Measurements from ENCODE around the gene TNS3.

Gene TNS3

DNA sequence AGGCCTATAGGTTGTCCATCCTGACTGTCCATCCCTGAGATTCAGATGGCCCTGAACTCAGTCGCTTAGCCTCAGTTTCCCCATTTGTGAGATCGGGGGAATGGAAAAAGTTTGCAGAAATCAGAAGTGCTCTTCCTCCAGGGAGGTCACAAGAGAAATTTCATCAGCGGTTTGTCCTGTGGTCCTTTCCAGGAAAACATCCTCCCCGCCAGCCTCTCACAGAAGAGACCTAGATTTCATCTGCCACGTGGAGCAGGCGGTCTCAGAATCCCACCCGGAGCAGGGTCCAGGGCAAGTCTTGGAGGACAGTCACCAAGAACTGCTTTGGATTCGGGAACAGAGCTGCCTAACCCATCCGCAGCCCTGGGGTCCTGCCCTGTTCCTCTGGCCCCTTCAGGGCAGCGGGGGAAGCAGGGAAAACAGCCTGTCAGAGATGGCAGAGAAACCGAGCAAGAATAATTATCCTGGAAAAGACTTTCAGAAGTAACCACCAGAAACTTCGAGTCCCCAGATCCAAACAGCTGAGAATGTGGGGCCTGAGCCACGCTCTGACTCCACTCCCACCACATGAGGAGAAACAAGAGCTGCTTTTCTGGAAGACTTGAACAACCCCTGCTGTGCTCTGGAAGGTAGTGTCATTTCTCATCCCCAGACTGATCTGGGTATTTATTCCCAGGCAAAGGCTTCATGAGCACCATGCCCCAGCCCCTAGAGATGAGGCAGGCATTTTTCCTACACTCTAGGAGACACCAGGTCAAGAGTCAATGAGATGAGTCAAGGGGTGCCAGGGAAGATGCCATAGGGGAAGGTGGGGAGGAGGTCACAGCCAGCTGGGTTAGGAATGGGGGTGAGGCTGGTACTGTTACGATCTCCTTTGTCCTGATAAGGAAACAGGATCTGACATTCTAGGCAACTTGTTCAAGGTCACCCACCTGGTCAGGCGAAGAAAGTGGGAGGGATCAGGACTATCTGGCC lies 1.1 kb upstream of the TNS3 start:
- DNase-seq (ENCODE audit: extremely low read depth in 1 of 2, low read depth in 1 of 2): no peak

DNA sequence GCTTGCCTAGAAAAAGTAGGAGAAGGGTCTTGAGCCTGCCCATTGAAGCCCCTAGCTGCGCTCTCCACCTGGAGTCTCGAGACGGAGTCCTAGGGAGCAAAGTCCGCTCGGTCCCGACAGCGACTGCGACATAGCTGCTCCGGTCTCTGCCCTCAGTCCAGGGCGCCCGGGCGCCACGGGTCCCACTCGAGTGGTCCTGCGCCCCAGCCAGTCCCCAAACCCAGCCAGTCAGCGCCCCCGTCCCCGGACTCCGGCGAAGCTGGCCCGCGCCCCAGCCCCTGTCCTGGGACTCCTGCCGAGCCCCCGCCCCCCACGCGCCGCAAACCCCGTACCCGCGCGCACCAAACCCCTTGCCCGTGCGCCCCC lies 490 bp downstream of the TNS3 start:
- no peak for DNase-seq (ENCODE audit: extremely low read depth in 1 of 2, low read depth in 1 of 2)

DNA sequence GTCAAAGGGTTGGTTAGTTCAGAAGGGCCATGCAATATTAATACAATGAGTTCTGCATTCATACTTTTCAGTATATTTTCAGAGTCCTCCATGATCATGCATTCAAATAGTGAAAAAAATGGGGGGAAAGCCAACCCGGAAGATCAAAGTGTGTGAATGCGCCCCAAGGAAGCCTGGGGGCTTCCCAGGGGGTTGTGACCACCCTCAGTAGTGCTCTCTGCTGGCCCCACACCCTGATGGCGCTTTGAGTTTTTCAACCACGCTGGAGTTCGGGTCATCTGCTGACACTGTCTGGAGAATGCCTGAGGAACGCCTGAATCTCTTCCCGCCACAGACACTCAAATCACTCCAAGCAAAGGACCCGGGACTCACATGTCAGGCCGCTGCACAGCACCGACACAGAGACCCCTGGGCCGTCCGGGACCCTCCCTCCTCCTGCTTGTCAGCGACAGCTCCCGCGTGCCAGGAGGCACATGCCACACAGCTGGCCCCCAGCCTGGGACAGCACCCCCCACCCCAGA lies 1.0 kb downstream of the TNS3 start:
- DNase-seq (ENCODE audit: extremely low read depth in 1 of 2, low read depth in 1 of 2): no peak

DNA sequence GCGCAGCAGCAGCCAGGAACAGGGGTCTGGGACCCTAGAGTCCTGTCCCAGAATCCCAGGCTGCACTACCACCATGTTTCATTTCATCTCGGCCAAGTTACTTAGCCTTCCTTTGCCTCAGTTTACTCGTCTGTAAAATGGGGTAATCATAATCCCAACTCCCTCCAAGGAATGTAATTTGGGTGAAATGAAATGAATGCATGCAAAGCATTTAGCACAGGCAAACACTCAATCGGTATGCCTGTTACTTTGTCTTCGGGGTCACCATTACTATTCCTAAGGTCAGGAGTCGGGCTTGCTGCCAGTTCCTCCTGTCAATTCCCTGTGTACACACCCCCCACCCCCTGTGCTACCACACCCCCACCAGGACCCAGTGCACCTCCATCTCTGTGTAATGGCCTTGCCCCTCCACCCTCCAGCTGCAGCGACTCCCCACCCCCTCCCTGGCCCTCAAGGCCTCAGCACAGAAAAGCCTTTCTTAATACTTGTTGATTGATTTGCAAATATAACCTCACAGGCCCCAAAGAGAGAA lies 1.7 kb downstream of the TNS3 start:
- no peak for DNase-seq (ENCODE audit: extremely low read depth in 1 of 2, low read depth in 1 of 2)

DNA sequence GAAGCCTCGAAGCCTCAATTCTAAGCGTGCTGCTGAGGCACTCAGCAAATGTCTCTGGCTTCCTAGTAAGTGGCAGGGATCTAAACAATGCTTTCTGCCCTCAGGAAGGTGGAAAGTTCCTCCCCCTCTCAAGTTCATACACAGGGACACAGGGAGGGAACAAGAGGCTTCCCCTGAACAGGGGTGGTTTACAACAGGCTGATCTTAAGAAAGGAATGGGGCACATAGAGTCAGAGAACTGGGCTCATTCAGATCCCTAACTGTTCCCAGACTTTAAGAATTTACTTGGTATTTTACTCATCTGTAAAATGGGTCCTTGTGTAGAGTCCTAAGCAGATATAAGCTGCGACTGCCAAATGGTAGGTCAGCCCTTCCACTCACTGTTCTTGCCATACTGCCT lies 2.5 kb downstream of the TNS3 start:
- DNase-seq (ENCODE audit: extremely low read depth in 1 of 2, low read depth in 1 of 2): no peak

DNA sequence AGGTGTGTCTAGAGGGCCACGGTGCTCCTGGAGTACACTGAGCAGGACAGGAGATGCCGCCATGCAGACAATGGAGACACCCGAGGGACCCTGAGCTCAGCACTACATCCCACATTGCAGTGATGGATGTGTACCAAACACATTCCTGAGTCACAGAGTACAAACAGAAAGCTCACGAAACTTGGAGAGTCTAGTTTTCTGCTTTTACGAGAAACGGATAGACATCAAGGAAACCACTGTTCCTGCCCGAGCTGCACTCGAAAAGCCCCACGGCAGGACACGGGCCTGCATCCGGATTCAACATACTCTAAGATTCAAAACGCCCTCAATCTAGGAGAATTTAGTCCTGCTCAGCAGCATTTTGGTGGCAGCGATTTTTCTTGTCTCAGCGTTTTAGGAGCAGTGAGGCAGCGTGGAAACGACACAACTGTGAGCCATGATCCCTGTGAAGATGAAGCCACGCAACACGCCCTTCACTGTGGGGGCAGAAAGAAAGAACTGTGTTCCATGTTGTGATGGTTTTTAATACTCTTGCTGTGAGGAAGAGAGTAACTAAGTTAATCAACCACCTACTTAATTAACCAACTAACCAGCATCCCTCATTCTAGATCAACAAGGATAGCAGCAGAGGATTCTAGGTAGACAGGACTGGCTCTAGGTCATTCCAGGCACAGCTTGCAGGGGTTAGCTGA lies 3.2 kb downstream of the TNS3 start:
- no peak for DNase-seq (ENCODE audit: extremely low read depth in 1 of 2, low read depth in 1 of 2)

DNA sequence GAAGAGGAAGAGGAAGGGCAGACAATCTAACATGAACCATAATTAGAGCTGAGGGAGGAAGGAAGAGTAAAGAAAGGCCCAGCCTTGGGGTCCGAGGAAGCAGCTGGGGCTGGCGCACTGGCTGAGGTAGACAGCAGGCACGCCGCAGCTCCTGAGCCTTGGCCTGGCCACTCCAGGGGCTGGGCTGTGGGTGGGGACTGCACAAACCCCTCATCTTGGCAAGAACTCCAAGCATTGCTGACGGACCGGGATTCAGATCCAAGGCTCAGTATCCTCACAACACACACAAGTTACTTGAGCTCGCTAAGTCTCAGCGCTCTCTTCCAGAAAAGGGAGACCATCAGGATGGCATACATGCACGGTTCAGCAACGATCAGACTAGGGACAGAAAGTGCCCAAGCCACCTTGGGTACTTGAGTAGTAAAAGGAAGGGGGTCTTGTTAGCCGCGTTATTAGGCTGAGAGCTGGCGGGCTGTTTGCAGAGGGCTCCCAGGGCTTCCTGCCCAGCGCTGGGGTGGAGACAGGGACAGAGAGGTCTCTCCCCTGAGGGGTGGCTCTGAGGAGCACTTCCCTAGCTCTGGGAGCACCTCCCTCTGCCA lies 4.5 kb downstream of the TNS3 start:
- DNase-seq (ENCODE audit: extremely low read depth in 1 of 2, low read depth in 1 of 2): no peak

DNA sequence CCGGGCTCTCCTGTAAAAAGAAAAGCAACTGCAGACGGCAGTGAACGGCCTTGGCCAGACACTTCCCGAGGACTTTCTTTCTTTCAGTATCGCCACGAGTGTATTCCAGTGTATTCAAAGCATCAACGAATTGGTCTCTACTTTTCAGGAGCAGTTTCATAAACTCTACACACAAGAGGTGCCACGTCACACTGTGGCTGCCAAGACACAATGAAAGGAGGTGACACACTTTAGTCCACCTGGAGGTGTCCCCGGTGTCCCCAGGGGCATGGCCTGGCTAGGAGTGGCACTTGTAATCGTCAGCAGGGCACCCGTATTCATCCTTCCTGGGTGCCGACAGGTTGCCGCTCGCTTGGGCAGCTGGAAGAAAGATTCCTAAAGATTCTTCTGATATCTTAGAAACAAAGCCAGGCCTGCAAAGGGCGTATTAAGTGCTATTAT lies 5.0 kb downstream of the TNS3 start:
- DNase-seq (ENCODE audit: extremely low read depth in 1 of 2, low read depth in 1 of 2): no peak

DNA sequence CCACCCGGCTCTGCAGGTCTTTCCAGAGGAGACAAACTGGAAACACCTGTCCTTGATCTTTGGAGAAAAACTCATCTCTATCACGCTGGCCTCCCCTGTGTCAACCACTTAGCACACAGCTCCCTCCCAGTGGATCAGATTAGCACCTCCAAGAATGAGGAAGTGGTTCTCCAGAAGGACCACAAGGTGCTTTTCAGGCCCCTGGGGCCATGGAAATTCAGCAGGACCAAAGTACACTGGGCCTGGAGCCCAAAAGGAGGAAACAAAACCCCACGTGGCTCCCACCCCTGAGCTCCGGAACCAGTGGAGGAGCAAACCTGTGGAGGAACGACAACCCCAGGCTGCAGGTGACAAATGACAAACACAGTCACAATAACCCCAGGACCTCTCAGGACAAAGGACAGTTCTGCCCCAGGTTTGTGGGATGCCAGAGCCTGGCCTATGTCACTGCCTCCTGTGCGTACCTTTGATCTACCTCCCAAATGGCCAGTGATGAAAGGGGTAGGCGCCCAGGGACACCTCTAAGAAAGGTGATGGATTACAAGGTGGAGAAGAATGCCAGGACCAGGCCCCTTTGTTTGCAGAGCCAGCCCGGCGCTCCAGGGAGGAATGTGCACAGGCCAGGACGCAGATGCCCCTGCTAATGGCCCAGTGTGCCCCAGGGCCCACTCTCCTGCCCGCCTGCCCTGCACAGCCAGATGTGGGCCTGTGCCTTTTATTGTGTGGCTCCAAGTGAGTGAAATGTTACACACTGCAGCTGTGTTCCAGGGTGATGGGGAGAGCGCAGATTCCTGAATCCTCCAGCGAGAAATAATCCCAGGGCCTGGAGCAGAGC lies 5.7 kb downstream of the TNS3 start:
- DNase-seq (ENCODE audit: extremely low read depth in 1 of 2, low read depth in 1 of 2): no peak

DNA sequence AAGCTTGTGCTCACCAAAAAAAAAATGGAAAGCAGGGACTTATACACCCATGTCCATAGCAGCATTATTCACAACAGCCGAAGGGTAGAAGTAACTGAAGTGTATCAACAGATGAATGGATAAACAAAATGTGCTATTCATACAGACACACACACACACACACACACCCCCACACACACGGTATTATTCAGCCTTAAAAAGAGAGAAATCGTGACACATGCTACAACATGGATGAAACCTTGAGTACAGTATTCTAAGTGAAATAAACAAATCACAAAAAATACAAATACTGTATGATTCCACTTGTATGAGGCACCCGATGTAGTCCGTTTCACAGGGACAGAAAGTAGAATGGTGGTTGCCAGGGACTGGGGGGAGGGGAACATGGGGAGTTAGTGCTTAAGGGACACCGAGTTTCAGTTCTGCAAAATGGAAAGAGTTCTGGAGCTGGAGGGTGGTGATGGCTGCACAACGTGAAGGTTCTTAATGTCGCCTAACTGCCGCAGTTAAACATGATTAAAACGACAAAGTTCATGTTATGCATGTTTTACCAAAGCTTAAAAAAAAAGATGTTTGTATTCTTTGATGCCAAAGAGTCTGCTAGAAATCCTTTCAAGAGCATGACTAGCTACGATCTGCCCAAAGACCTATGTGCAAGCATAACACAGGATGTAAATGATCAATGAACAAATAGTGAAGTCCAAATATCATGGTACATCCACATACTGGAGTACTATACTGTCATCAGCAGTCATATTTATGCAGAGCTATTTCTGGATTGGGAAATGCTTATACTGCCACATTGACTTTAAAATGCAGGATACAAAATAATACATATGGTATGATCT lies 7.2 kb downstream of the TNS3 start:
- no peak for DNase-seq (ENCODE audit: extremely low read depth in 1 of 2, low read depth in 1 of 2)

DNA sequence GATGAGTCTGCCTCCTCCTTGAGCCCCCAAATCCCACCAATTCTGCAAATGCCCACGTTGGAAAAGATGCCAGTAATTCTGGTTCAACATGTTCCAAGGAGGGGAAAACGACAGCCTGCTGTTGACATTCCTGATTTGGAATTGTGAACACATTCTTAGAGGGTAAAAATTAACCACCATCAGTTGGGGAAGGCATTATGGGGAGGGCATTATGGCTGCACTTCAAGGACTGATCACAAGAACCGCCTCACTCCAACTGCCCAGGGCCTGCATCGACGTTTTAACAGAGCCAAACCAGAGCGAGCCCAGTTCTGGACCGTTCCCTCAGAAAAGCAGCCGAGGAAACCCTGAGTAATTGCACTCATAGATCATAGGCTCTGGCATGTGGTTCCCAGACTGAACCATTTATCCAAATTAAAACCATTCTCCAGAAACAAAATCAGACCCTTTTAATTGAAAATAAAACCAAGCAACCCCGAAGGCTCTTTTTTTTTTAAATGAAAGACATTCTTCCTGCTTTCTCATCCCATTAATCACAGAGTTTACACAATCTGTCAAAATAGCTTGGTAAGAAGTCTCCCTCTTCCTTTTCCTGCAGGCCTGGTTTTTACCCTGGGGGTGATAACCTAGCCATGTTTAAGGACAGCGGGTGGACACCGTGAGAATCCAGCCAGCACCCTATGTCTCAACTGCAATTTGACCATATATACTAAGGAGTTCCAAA lies 8.0 kb downstream of the TNS3 start:
- no peak for DNase-seq (ENCODE audit: extremely low read depth in 1 of 2, low read depth in 1 of 2)

DNA sequence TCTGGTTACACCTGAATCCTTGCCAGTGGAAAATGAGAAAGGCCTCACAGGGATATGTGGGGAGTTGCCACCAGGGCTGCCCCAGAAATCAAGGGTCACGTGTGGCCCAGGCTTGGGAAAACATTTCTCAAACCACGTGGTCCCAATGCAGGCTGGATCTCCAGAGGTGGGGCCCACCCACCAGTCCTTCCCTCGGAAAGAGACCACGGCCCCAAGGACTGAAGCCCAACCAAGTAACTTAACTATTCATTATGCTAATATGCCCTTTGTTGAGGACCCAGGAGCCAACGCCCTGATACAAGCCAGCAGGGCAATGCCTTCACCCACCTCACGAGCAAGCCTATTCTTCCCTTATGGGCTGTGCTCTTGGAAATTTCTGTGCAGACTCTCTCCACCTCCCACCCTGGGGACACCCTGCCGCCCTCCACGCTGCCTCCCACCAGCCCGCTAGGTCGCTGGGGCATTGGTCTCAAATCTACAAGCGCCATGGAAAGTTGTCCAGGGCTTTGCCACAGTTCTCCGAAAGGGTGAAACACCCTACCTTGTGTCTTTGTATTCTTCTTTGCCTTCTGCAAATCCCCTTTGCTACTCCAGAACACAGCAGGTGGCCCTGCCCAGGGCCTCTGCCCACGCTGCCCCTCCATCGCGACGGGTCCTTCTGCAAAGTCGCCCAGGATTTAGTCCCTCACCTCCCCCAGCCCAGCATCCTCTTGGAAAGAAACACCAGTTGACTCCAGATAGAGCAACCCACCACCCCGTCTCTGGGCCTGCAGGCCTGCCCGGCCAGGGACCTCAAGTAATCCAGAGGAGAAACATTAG lies 8.8 kb downstream of the TNS3 start:
- no peak for DNase-seq (ENCODE audit: extremely low read depth in 1 of 2, low read depth in 1 of 2)

DNA sequence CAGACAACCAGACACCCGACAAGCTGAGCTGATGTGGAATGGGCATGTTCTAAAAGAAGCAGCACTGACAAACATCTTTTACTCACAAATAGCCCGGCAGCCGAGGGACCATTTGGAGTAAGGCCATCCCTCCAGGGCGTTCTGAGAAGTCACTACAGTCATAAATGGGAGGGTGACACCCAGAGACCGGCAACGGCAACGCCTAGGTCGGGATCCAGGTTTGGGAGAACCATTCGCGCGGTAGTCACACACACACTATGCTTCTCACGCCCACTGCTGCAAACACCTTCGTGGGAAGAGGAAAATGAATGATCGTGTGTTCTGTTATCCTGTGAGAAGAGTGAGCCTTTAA lies 9.8 kb downstream of the TNS3 start:
- DNase-seq (ENCODE audit: extremely low read depth in 1 of 2, low read depth in 1 of 2): no peak

DNA sequence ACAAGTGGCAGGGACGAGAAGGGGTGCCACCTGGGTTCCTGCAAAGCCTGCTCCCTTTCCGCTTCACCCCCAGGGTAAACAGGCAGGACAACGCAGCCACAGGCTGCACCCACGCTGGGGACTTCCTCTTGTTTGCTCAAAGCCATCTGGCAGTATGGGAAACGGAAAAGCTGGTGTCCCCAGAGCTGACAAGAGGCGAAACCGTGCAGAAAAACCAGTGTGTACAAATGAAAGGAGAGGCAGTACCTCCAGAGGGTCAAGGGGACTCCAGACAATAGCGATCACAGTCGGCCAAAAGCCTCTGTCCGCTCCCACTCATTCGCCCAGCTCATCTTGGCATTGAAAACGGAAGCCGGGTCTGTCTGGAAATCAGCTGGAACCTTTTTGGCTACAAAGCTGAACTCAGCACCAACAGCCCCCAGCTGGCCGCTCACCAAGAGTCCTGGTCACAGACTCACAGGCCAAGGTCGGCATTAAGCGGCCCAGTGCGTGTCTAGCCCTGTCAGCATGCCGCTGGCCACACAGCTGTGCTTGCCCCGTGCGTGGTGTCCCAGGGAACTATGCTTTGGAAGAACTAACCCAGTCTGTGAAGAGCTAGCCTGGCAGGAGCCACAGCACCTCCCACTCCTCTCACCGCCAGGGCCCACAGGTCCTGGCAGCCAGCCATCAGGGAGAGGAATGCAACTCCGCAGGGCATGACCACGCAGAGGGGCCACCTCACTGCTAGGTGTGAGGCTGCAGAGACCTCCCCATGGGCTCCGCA lies 10.4 kb downstream of the TNS3 start:
- DNase-seq (ENCODE audit: extremely low read depth in 1 of 2, low read depth in 1 of 2): no peak

DNA sequence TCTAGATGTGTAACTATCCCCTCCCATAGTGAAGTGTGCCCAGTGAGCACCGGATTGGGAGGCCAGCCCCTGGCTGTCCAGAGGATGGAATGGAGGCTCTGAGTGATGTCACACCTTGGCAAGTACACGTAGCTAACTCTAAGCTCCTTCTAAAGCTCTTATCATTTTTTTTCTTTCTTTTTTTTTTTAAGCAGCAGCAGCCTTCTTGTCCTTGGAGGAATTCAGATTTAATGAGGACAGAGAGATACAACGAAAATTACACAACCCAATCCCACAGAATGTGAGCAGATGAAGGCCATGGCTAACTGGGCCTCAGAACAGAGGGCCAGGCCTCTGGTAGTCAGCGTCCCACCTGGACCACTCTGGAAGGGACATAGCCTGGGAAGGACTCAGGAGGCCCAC lies 11.3 kb downstream of the TNS3 start:
- no peak for DNase-seq (ENCODE audit: extremely low read depth in 1 of 2, low read depth in 1 of 2)

DNA sequence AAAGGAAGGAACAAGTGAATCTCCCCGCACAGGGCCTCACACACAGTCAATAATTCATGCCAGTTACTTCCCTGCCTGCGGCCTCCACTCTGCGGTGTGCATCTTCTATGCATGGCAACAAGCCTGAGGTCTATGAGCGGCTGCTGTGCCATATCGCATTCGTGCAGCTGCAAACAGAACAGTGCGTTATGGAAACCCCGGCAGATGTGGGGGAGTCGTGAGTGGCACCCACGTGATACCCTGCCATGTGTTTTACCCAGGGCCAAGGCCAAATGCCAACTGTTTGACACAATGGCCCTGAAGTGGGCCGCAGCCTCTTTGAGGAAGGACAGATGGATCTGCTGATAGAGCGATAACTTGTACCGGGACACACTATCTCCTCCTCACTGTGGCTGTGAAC lies 13.4 kb downstream of the TNS3 start:
- no peak for DNase-seq (ENCODE audit: extremely low read depth in 1 of 2, low read depth in 1 of 2)

DNA sequence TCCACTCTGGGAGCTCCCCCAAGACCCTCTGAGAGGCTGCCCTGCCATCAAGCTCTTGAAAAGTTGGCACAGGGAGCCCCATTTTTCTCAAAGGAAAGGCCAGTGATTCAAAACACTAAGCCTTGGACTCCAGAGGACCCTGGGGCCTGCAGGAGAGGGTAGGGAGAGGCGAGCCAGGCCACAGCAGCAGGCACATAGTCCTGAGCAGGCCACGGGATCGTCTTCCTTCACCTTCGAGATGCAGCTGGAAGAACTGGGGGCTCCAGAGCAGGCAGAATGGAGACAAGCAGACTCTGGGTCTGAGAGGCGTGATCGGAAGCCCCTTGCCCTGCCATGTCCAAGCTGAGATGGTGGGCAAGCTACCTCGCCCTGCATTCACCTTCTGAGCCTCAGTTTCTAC lies 13.9 kb downstream of the TNS3 start:
- no peak for DNase-seq (ENCODE audit: extremely low read depth in 1 of 2, low read depth in 1 of 2)

Data from activated CD8-positive, alpha-beta memory T cell treated with anti-CD3 and anti-CD28 coated beads for 1 hour (primary cell).